ENCODE data around the gene LDB3. TPM values are rescaled to one million over a fixed set of nuclear protein-coding genes. Genes with fewer than 3 reads are reported as not detected.

Gene LDB3
- total and polyA plus RNA-seq, 9 of the 15 experiments (the other 6 are each of a cell fraction or from before 2014, with no cell fraction given): 0.03 TPM; not detected in 8

DNA sequence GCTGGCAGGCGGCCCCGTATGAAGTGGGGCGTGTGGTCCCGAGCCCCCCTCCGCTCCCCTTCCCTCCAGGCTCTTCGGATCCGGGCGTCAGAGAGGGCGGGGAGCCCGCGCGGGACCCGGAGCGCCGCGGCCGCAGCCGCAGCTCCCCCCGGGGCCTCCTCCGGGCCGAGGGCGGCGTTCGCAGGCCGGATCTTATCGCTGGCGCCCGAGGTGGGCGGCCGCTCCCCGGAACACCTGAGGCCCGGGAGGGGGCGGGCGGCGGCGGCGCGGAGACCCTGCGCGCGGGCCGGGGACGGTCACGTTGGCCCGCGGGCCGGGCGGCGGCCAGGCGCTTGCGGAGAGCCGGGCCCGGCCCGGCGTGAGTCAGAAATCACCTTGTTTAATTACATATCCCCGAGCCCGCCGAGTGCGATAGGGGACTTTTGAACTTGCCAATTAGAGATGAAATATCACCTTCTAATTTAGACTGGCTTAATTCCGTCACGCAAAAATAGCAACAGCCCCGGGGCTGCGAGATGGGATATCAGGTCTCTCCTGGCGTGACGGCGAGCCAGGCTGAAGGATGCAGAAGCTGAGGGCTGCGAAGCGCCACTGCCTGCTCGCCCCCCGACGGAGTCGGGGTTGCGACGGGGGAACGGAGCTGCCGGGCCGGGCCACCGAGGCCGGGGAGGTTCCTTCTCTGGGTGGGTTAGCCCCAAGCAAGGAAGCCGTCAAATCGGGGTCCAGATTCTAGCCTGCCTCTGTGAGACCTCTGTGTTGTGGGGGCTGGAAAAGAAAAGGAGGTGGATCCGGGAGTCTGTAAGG is 43.4 kb downstream of the LDB3 start (continued):
- TF ChIP-seq ZFX (CRISPR knock-in tag; IDR thresholded peaks at IDR 0.05) (peak; percentile 81), ZNF41 (CRISPR knock-in tag; conservative IDR thresholded peaks at IDR 0.05) (no peak), ZMIZ1 (IDR thresholded peaks at IDR 0.05; ENCODE audit: low read depth in 2 of 2, low read length in 2 of 2) (no peak), ZNF785 (CRISPR knock-in tag; IDR thresholded peaks at IDR 0.05) (no peak), ZNF140 (CRISPR knock-in tag; IDR thresholded peaks at IDR 0.05) (no peak), BACH1 (tag; IDR thresholded peaks at IDR 0.05) (no peak), DMBX1 (CRISPR knock-in tag; IDR thresholded peaks at IDR 0.05; ENCODE audit: borderline replicate concordance) (no peak), TAF9B (IDR thresholded peaks at IDR 0.05; ENCODE audit: partially characterized antibody) (no peak), CHCHD3 (CRISPR knock-in tag; IDR thresholded peaks at IDR 0.05) (no peak), NCOR1 (IDR thresholded peaks at IDR 0.05) (no peak), PBX2 (CRISPR knock-in tag; IDR thresholded peaks at IDR 0.05; ENCODE audit: low read depth) (no peak), PBX2 (tag; conservative IDR thresholded peaks at IDR 0.05; ENCODE audit: low read depth) (no peak), SNRNP70 (optimal IDR thresholded peaks at IDR 0.05; ENCODE audit: low read depth, low read length) (no peak), GABPA (tag; conservative IDR thresholded peaks at IDR 0.05; ENCODE audit: low read depth) (no peak), MCM3 (IDR thresholded peaks at IDR 0.05) (no peak), NR3C1 (CRISPR knock-in tag; IDR thresholded peaks at IDR 0.05) (no peak), PHF8 (IDR thresholded peaks at IDR 0.05; ENCODE audit: borderline replicate concordance, low read length) (peak; percentile 16; the same call in 1 of the 2 replicates), SMARCA5 (IDR thresholded peaks at IDR 0.05) (no peak), PHB (CRISPR knock-in tag; IDR thresholded peaks at IDR 0.05) (no peak)
- TF ChIP-seq, protein P1, sequence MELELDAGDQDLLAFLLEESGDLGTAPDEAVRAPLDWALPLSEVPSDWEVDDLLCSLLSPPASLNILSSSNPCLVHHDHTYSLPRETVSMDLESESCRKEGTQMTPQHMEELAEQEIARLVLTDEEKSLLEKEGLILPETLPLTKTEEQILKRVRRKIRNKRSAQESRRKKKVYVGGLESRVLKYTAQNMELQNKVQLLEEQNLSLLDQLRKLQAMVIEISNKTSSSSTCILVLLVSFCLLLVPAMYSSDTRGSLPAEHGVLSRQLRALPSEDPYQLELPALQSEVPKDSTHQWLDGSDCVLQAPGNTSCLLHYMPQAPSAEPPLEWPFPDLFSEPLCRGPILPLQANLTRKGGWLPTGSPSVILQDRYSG (tag; conservative IDR thresholded peaks at IDR 0.05; ENCODE audit: low read depth): no peak
- TF ChIP-seq, protein P2, sequence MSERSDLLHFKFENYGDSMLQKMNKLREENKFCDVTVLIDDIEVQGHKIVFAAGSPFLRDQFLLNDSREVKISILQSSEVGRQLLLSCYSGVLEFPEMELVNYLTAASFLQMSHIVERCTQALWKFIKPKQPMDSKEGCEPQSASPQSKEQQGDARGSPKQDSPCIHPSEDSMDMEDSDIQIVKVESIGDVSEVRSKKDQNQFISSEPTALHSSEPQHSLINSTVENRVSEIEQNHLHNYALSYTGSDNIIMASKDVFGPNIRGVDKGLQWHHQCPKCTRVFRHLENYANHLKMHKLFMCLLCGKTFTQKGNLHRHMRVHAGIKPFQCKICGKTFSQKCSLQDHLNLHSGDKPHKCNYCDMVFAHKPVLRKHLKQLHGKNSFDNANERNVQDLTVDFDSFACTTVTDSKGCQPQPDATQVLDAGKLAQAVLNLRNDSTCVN (CRISPR knock-in tag; IDR thresholded peaks at IDR 0.05): no peak
